ENCODE results near the gene BAG2. TPM values are rescaled to one million over a fixed set of nuclear protein-coding genes. Genes with fewer than 3 reads are reported as not detected.

The BAG2 gene
- total and polyA plus RNA-seq, 2 experiments from 2014 or later: 8.7 to 10.5 TPM

DNA sequence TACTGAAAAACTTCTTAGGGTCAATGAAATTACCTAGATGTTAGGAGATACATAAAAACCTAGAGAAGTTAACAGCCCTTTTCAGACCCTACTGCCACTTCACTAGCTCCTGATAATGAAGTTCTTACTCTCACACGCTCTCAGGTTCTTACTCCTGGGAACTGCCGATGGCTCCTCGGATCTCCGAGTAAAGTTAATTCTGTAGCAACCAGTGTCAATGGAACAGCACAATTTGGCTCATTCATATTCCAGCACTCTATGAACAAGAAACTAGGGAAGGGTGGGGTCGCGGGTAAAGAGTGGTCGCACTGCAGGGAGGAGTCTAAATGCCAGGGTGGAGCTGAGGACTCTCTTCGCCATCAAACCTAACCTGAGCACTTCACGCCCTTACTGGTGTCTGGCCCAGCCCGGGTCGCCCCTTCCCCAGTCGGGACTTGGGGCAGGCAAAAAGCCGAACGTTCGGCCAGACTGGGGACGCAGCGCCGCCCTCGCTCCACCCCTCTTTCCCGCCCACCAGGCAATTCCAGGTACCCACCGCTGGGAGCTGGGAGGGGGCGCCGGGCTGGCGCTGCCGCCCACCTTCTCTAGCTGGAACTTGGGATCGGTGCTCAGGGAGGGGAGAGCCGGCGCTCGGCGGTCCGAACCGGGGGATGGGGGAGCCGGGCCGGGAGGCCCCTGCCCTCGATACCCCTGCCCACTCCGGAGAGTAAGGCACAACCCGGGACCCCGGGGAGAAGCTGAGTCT is 49.2 kb downstream of the BAG2 start:
- Histone ChIP-seq H3K36me3 (replicated peaks; ENCODE audit: insufficient read depth, low read depth) (no peaks in the 10 kb centered on the region), H4K20me1 (ENCODE audit: insufficient read depth, poor library complexity, severe bottlenecking) (no peaks in the 10 kb centered on the region), H3K27ac (peak overlapping the region; percentile 95), H3K4me3 (peak overlapping the region; percentile 62), H3K79me2 (peaks cover 50% of the 10 kb centered on the region), H3K4me1 (ENCODE audit: insufficient read depth) (peaks cover 5% of the 10 kb centered on the region), H3K9me2 (replicated peaks; ENCODE audit: insufficient read depth) (no peaks in the 10 kb centered on the region), H3K27me3 (no peaks in the 10 kb centered on the region), H3K4me2 (peak overlapping the region; percentile 74), H2AFZ (peak overlapping the region; percentile 82), H3K9me3 (ENCODE audit: low read depth) (no peaks in the 10 kb centered on the region)
- TF ChIP-seq, protein P1, sequence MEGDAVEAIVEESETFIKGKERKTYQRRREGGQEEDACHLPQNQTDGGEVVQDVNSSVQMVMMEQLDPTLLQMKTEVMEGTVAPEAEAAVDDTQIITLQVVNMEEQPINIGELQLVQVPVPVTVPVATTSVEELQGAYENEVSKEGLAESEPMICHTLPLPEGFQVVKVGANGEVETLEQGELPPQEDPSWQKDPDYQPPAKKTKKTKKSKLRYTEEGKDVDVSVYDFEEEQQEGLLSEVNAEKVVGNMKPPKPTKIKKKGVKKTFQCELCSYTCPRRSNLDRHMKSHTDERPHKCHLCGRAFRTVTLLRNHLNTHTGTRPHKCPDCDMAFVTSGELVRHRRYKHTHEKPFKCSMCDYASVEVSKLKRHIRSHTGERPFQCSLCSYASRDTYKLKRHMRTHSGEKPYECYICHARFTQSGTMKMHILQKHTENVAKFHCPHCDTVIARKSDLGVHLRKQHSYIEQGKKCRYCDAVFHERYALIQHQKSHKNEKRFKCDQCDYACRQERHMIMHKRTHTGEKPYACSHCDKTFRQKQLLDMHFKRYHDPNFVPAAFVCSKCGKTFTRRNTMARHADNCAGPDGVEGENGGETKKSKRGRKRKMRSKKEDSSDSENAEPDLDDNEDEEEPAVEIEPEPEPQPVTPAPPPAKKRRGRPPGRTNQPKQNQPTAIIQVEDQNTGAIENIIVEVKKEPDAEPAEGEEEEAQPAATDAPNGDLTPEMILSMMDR (IDR thresholded peaks at IDR 0.05; ENCODE audit: poor library complexity): peak; percentile 34
- TF ChIP-seq EZH2phosphoT487 (IDR thresholded peaks at IDR 0.05; ENCODE audit: low read depth, severe bottlenecking, unreplicated experiment) (no peak), EZH2 (IDR thresholded peaks at IDR 0.05; ENCODE audit: borderline replicate concordance) (no peak)
- WGBS (ENCODE audit: low lambda C conversion rate, missing lambda C conversion rate): 3% methylated on average over 26 of the region's 38 CpGs
- peak; percentile 80 for DNase-seq (ENCODE audit: low spot score)

DNA sequence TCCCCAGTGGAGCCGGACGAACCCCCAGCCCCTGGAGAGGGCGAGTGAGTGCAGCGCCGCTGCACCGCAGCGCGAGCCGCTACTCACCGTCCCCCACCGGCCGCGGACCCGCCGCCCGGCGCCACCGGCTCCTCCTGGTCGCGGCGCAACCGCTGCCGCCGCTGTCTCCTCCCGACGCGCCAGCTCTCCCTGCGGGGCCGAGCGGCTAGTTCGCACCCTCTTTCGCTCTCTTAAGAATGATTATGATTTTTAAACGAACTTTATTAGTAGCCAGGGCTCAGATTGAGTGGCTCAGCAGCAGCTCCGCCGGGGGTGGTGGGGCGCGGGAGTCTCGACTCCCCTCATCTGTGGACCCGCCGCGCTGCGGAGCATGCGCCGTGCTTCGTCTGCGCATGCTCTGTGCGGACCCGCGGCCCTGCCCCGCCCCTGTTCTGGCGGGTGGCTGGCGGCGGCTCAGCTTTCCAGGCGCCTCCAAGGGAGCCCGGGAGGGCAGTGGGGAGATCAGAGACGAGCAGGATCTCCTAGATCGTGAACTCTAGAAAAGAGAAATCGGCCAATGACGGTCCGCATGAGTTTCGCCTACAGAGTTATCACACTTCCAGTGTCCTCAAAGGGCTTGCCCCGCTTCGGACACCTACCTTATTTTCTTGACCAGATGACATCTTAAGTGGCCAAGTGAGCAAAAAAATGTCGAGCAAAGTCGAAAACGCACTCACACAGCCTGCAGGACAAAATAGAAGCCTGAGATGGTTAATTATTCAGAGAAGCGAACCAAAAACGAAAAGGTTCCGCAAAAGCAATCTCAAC is 50.0 kb downstream of the BAG2 start, which contains the start of gene RAB23:
TSS of gene RAB23 (minus strand) at position 372 of the 807 bp plus-strand sequence. CDS start 11,927 bp downstream, outside the sequence.
- Histone ChIP-seq H3K27me3 (no peaks in the 10 kb centered on the region), H3K4me2 (peak within 1 kb of the TSS; percentile 74), H3K9me2 (replicated peaks; ENCODE audit: insufficient read depth) (no peaks in the 10 kb centered on the region), H3K4me1 (ENCODE audit: insufficient read depth) (peaks cover 5% of the 10 kb centered on the region), H3K79me2 (peaks cover 42% of the 10 kb centered on the region), H2AFZ (peak within 1 kb of the TSS; percentile 82), H3K36me3 (replicated peaks; ENCODE audit: insufficient read depth, low read depth) (no peaks in the 10 kb centered on the region), H3K9me3 (ENCODE audit: low read depth) (no peaks in the 10 kb centered on the region), H3K27ac (peak within 1 kb of the TSS; percentile 95), H4K20me1 (ENCODE audit: insufficient read depth, poor library complexity, severe bottlenecking) (no peaks in the 10 kb centered on the region), H3K4me3 (peak within 1 kb of the TSS; percentile 62)
- WGBS (ENCODE audit: low lambda C conversion rate, missing lambda C conversion rate): 2% methylated on average over 64 of the region's 69 CpGs
- peak; percentile 91 for DNase-seq (ENCODE audit: low spot score)
- TF ChIP-seq EZH2 (IDR thresholded peaks at IDR 0.05; ENCODE audit: borderline replicate concordance) (no peak), EZH2phosphoT487 (IDR thresholded peaks at IDR 0.05; ENCODE audit: low read depth, severe bottlenecking, unreplicated experiment) (no peak)
- TF ChIP-seq, protein P1 (IDR thresholded peaks at IDR 0.05; ENCODE audit: poor library complexity): no peak

DNA sequence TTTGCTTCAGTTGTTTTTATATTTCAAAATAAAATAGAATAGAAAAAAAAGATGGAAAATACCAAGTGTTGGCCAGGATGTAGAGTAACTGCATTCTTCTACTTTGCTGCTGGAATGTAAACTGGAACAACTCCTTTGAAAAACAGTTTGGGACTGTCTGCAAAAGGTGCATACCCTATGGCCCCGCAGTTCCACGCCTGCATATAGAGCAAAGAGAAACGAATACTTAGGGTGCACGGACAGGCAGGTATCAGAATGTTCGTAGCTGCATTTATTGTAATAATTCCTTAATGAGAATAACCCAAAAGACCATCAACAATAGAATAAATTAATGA is 50.6 kb downstream of the BAG2 start:
- Histone ChIP-seq H3K36me3 (replicated peaks; ENCODE audit: insufficient read depth, low read depth) (no peaks in the 10 kb centered on the region), H3K4me1 (ENCODE audit: insufficient read depth) (peaks cover 5% of the 10 kb centered on the region), H3K79me2 (peaks cover 36% of the 10 kb centered on the region), H2AFZ (peak overlapping the region; percentile 82), H3K4me3 (peak overlapping the region; percentile 62), H4K20me1 (ENCODE audit: insufficient read depth, poor library complexity, severe bottlenecking) (no peaks in the 10 kb centered on the region), H3K9me3 (ENCODE audit: low read depth) (no peaks in the 10 kb centered on the region), H3K9me2 (replicated peaks; ENCODE audit: insufficient read depth) (no peaks in the 10 kb centered on the region), H3K4me2 (peak overlapping the region; percentile 74), H3K27ac (peak overlapping the region; percentile 95), H3K27me3 (no peaks in the 10 kb centered on the region)
- DNase-seq (ENCODE audit: low spot score): peak; percentile 12
- TF ChIP-seq EZH2phosphoT487 (IDR thresholded peaks at IDR 0.05; ENCODE audit: low read depth, severe bottlenecking, unreplicated experiment) (no peak), EZH2 (IDR thresholded peaks at IDR 0.05; ENCODE audit: borderline replicate concordance) (no peak)
- TF ChIP-seq, protein P1 (IDR thresholded peaks at IDR 0.05; ENCODE audit: poor library complexity): no peak
- WGBS (ENCODE audit: low lambda C conversion rate, missing lambda C conversion rate): 15% methylated on average over 5 of the region's 5 CpGs
